Gastroesophageal sphincter (tissue), 3 donors: ENCODE measurements around the gene TMTC2.

Experiments
- CTCF ChIP-seq, 4 experiments: fragments of 200-600 bp in 2 of 4; fragments of 450-650 bp in 2 of 4; sonication (generic) in 1 of 4; IDR thresholded peaks; one replicate each; pipeline ENCODE4 v1.5.1; 2017 to 2019; ENCODE audit warnings: antibody characterized with exemption in 4 of 4, mild to moderate bottlenecking in 2 of 4, moderate library complexity in 2 of 4
- POLR2A ChIP-seq, 2 donors: fragments of 450-650 bp; IDR thresholded peaks; one replicate each; pipeline ENCODE4 v1.6.1; 2017; ENCODE audit warnings: antibody characterized with exemption in 2 of 2, mild to moderate bottlenecking in 2 of 2, moderate library complexity in 1 of 2
- POLR2AphosphoS5 ChIP-seq: sonication (generic); formaldehyde crosslinking; IDR thresholded peaks from one replicate; pipeline ENCODE4 v1.6.1; 2017; ENCODE audit warnings: antibody characterized with exemption

- no peak for TF ChIP-seq CTCF (IDR thresholded peaks at IDR 0.05)
- no peak for TF ChIP-seq POLR2A (IDR thresholded peaks at IDR 0.05)
- TF ChIP-seq POLR2AphosphoS5 = no peak
Observed at GRCh38 chr12:82923935-82924334, 237.2 kb downstream of the TMTC2 start.
